Adrenal gland (tissue), 5 donors: ENCODE results near the gene DYNLRB2.

Source experiments
- POLR2A ChIP-seq, 2 donors: fragments of 450-650 bp; IDR thresholded peaks; one replicate each; pipeline ENCODE4 v1.6.1; 2017; ENCODE audit warnings: antibody characterized with exemption in 2 of 2, mild to moderate bottlenecking in 2 of 2, moderate library complexity in 1 of 2
- TF ChIP-seq, protein P1 (sequence below), 6 experiments: fragments of 450-650 bp in 4 of 6; fragments of 200-600 bp in 2 of 6; sonication (generic) in 1 of 6; IDR thresholded peaks; 1 replicate in 5 of 6; 2 replicates in 1 of 6; pipeline versions ENCODE4 v1.5.1 to v1.8.0; 2016 to 2021; ENCODE audit warnings: antibody characterized with exemption in 6 of 6, mild to moderate bottlenecking in 2 of 6, moderate library complexity in 1 of 6
- donor health status: DM: no; HTN: no; CAD: no.

DNA sequence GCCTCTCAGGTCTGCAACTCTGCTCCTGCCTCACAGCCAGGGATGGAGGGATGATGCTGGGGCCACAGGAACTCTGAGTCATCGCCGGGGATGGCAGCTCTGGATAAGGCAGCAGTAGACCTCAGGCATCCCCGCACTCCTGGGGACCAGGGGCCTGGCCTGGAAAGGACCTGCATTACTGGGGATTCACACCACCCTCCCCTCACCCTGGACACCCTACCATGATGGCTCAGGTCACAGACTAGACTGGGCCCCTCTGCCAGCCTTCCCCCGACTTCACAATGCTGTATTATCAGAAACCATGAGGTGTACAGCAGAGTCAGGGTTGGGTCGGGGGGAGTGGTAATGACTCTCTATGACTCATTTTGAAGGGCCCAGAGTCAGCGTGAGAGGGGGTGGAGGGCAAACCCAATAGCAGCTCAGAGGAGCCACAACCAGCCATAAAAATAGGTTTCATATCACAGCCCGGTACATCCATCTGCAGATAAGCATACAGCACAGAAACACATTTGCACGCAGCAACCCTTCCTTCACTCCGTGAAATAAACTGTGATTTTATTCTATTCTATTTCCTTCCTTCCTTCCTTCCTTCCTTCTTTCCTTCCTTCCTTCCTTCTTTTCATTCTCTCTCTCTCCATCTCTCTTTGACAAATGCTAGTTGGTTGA lies 28.8 kb downstream of the DYNLRB2 start:
- TF ChIP-seq POLR2A (IDR thresholded peaks at IDR 0.05), result no peak
- TF ChIP-seq, protein P1, sequence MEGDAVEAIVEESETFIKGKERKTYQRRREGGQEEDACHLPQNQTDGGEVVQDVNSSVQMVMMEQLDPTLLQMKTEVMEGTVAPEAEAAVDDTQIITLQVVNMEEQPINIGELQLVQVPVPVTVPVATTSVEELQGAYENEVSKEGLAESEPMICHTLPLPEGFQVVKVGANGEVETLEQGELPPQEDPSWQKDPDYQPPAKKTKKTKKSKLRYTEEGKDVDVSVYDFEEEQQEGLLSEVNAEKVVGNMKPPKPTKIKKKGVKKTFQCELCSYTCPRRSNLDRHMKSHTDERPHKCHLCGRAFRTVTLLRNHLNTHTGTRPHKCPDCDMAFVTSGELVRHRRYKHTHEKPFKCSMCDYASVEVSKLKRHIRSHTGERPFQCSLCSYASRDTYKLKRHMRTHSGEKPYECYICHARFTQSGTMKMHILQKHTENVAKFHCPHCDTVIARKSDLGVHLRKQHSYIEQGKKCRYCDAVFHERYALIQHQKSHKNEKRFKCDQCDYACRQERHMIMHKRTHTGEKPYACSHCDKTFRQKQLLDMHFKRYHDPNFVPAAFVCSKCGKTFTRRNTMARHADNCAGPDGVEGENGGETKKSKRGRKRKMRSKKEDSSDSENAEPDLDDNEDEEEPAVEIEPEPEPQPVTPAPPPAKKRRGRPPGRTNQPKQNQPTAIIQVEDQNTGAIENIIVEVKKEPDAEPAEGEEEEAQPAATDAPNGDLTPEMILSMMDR (IDR thresholded peaks at IDR 0.05), result no peak
